IMR-90 (cell line): Measurements from ENCODE around the gene ITGAL. TPM values are rescaled to one million over a fixed set of nuclear protein-coding genes. Genes with fewer than 3 reads are reported as not detected.

Experiments used
- ATAC-seq: fragments of 200-7000 bp; cut with Tn5 transposase; 2 replicates; pipeline ENCODE4 v1.9.1; 2020; ENCODE audit warnings: low read depth, mild to moderate bottlenecking, moderate library complexity
- BruUV-seq: library from RNA; stranded (reverse); fragments of 400-500 nt; replicated peaks from 2 replicates; lab custom pipeline; 2021; lab: Mats Ljungman, UMichigan
- CTCF ChIA-PET: fragments of 300-600 bp; formaldehyde crosslinking; extraction: SDS; loops from one replicate; lab custom pipeline; 2021; ENCODE audit warnings: antibody characterized with exemption; lab: Yijun Ruan, JAX
- POLR2A ChIA-PET: fragments of 300-600 bp; sonication (Branson Sonifier 250); formaldehyde crosslinking; loops from one replicate; lab custom pipeline; 2022; ENCODE audit warnings: antibody characterized with exemption; ENCODE audit not compliant: unreplicated experiment; lab: Charles Lee
- DNase-seq: peaks from one replicate; pipeline ENCODE4 v3.0.0; 2013
- H2AFZ ChIP-seq: replicated peaks from 2 replicates; pipeline ENCODE3; 2013; ENCODE audit warnings: low read length, mild to moderate bottlenecking; ENCODE audit not compliant: poor library complexity
- H2AK5ac ChIP-seq: 2 replicates; pipeline ENCODE4 v1.6.1; 2013; ENCODE audit warnings: low read depth, low read length, inconsistent platforms
- H2AK9ac ChIP-seq: replicated peaks from 2 replicates; pipeline ENCODE3; 2013; ENCODE audit warnings: mild to moderate bottlenecking, low read depth, low read length, moderate library complexity; ENCODE audit not compliant: poor library complexity
- H2BK120ac ChIP-seq: 2 replicates; pipeline ENCODE4 v1.6.1; 2013; ENCODE audit warnings: low read depth, low read length, inconsistent platforms
- H2BK15ac ChIP-seq: 3 replicates; pipeline ENCODE4 v1.6.1; 2013; ENCODE audit warnings: low read depth, low read length, inconsistent platforms
- H2BK20ac ChIP-seq: 2 replicates; pipeline ENCODE4 v1.6.1; 2013; ENCODE audit warnings: low read depth, mild to moderate bottlenecking, inconsistent platforms, low read length, moderate library complexity
- H2BK5ac ChIP-seq: 2 replicates; pipeline ENCODE4 v1.6.1; 2013; ENCODE audit warnings: mild to moderate bottlenecking, low read depth, low read length, inconsistent platforms; ENCODE audit not compliant: poor library complexity, severe bottlenecking
- H3K14ac ChIP-seq: replicated peaks from 2 replicates; pipeline ENCODE4 v1.6.1; 2013; ENCODE audit warnings: low read depth, low read length, inconsistent platforms
- H3K18ac ChIP-seq: 2 replicates; pipeline ENCODE4 v1.6.1; 2013; ENCODE audit warnings: low read depth, low read length, control low read depth
- H3K23ac ChIP-seq: 2 replicates; pipeline ENCODE4 v1.6.1; 2013; ENCODE audit warnings: low read depth, low read length, inconsistent platforms
- H3K27ac ChIP-seq: 2 replicates; pipeline ENCODE4 v1.5.1; 2013; ENCODE audit warnings: mild to moderate bottlenecking, control low read depth, low read length; ENCODE audit not compliant: insufficient read depth
- H3K27me3 ChIP-seq: 2 replicates; pipeline ENCODE4 v1.6.1; 2013; ENCODE audit warnings: low read length; ENCODE audit not compliant: control insufficient read depth, insufficient read depth
- H3K36me3 ChIP-seq: 2 replicates; pipeline ENCODE4 v1.6.1; 2013; ENCODE audit warnings: low read length, mixed read lengths; ENCODE audit not compliant: control insufficient read depth, insufficient read depth
- H3K4ac ChIP-seq: 2 replicates; pipeline ENCODE4 v1.6.1; 2013; ENCODE audit warnings: low read depth, low read length, inconsistent platforms
- H3K4me1 ChIP-seq: 2 replicates; pipeline ENCODE4 v1.6.1; 2013; ENCODE audit warnings: low read length, mixed read lengths; ENCODE audit not compliant: control insufficient read depth, insufficient read depth
- H3K4me2 ChIP-seq: 2 replicates; pipeline ENCODE4 v1.6.1; 2013; ENCODE audit warnings: low read depth, mild to moderate bottlenecking, control low read depth, low read length, moderate library complexity
- H3K4me3 ChIP-seq: 2 replicates; pipeline ENCODE4 v1.5.1; 2013; ENCODE audit warnings: low read depth, mild to moderate bottlenecking, control low read depth, low read length, moderate library complexity; ENCODE audit not compliant: insufficient read depth
- H3K56ac ChIP-seq: 2 replicates; pipeline ENCODE4 v1.6.1; 2013; ENCODE audit warnings: low read length, inconsistent platforms; ENCODE audit not compliant: insufficient read depth; ENCODE audit errors: extremely low read depth
- H3K79me1 ChIP-seq, 2 experiments: 2 replicates each; pipeline ENCODE4 v1.6.1; 2013; ENCODE audit warnings: low read length in 2 of 2, inconsistent platforms in 1 of 2, low read depth in 1 of 2
- H3K9ac ChIP-seq: 2 replicates; pipeline ENCODE4 v1.6.1; 2013; ENCODE audit warnings: low read depth, low read length, control low read depth
- H3K9me1 ChIP-seq: 2 replicates; pipeline ENCODE4 v1.6.1; 2013; ENCODE audit warnings: low read length, inconsistent platforms; ENCODE audit not compliant: insufficient read depth
- H3K9me3 ChIP-seq: 2 replicates; pipeline ENCODE4 v1.6.1; 2013; ENCODE audit warnings: low read length; ENCODE audit not compliant: control insufficient read depth, insufficient read depth
- H4K20me1 ChIP-seq: 2 replicates; pipeline ENCODE4 v1.6.1; 2013; ENCODE audit warnings: low read length, inconsistent platforms; ENCODE audit not compliant: insufficient read depth
- H4K5ac ChIP-seq: 2 replicates; pipeline ENCODE4 v1.6.1; 2013; ENCODE audit warnings: mild to moderate bottlenecking, low read depth, low read length, control low read depth
- H4K8ac ChIP-seq, 2 experiments: 2 replicates each; pipeline ENCODE4 v1.6.1; 2013; ENCODE audit warnings: low read depth in 2 of 2, low read length in 2 of 2, control low read depth in 1 of 2, inconsistent platforms in 1 of 2
- H4K91ac ChIP-seq: 2 replicates; pipeline ENCODE4 v1.6.1; 2013; ENCODE audit warnings: low read depth, low read length, inconsistent platforms; ENCODE audit not compliant: insufficient read depth
- BHLHE40 ChIP-seq: fragments of 150-350 bp; IDR thresholded peaks from 2 replicates; pipeline ENCODE4 v1.6.1; 2016; ENCODE audit warnings: mild to moderate bottlenecking, low read depth, low read length
- CEBPB ChIP-seq: IDR thresholded peaks from 2 replicates; pipeline ENCODE4 v1.6.1; 2012; ENCODE audit warnings: low read depth, low read length, improper control_type of control experiment
- CHD1 ChIP-seq: IDR thresholded peaks from 2 replicates; pipeline ENCODE4 v1.6.1; 2012; ENCODE audit warnings: low read depth, low read length, improper control_type of control experiment
- CTCF ChIP-seq: conservative IDR thresholded peaks from 2 replicates; pipeline ENCODE4 v1.5.1; 2012; ENCODE audit warnings: mild to moderate bottlenecking, low read depth, low read length, improper control_type of control experiment
- ELK1 ChIP-seq: fragments of 150-350 bp; IDR thresholded peaks from 2 replicates; pipeline ENCODE4 v1.6.1; 2016; ENCODE audit warnings: low read depth, mild to moderate bottlenecking, low read length, moderate library complexity, borderline replicate concordance
- FOS ChIP-seq: fragments of 150-350 bp; IDR thresholded peaks from 2 replicates; pipeline ENCODE4 v1.6.1; 2016; ENCODE audit warnings: low read depth, low read length
- MAFK ChIP-seq: IDR thresholded peaks from 2 replicates; pipeline ENCODE4 v1.6.1; 2012; ENCODE audit warnings: low read depth, low read length, improper control_type of control experiment
- MAZ ChIP-seq: IDR thresholded peaks from 2 replicates; pipeline ENCODE4 v1.6.1; 2012; ENCODE audit warnings: low read depth, mild to moderate bottlenecking, low read length, improper control_type of control experiment, moderate library complexity, borderline replicate concordance
- MXI1 ChIP-seq: IDR thresholded peaks from 2 replicates; pipeline ENCODE4 v1.6.1; 2012; ENCODE audit warnings: low read depth, mild to moderate bottlenecking, low read length, moderate library complexity, borderline replicate concordance
- NFE2L2 ChIP-seq: fragments of 150-350 bp; IDR thresholded peaks from 2 replicates; pipeline ENCODE4 v1.6.1; 2016; ENCODE audit warnings: low read depth, mild to moderate bottlenecking, low read length
- POLR2A ChIP-seq: IDR thresholded peaks from 2 replicates; pipeline ENCODE4 v1.6.1; 2012; ENCODE audit warnings: mild to moderate bottlenecking, low read depth, low read length
- RAD21 ChIP-seq: IDR thresholded peaks from 2 replicates; pipeline ENCODE4 v1.6.1; 2012; ENCODE audit warnings: low read length, improper control_type of control experiment
- RCOR1 ChIP-seq: IDR thresholded peaks from 2 replicates; pipeline ENCODE4 v1.6.1; 2012; ENCODE audit warnings: mild to moderate bottlenecking, low read length, improper control_type of control experiment; ENCODE audit not compliant: insufficient replicate concordance
- RFX5 ChIP-seq: IDR thresholded peaks from 2 replicates; pipeline ENCODE4 v1.8.0; 2012; ENCODE audit warnings: low read depth, mild to moderate bottlenecking, low read length, moderate library complexity
- SMC3 ChIP-seq: fragments of 150-350 bp; IDR thresholded peaks from 2 replicates; pipeline ENCODE4 v1.6.1; 2016; ENCODE audit warnings: low read depth, mild to moderate bottlenecking, antibody characterized with exemption, low read length, moderate library complexity
- USF2 ChIP-seq: fragments of 150-350 bp; IDR thresholded peaks from 2 replicates; pipeline ENCODE4 v1.6.1; 2017; ENCODE audit warnings: mild to moderate bottlenecking, antibody characterized with exemption, low read length, low read depth
- WGBS, 2 experiments: methylation state at CpG; one replicate each; pipeline versions ENCODE4 v1.1.5 to v1.1.7; 2013; ENCODE audit warnings: missing lambda C conversion rate in 2 of 2; ENCODE audit not compliant: insufficient read length in 1 of 2; ENCODE audit errors: extremely low coverage in 2 of 2; 5-methylcytosine and 5-hydroxymethylcytosine counted together
- dilution Hi-C: fragments of 300-500 bp; cut with HindIII; formaldehyde crosslinking; loops from one replicate; pipeline ENCODE4 v1.14.3; 2018; ENCODE audit warnings: low sequenced_read_pairs; ENCODE audit not compliant: unreplicated experiment
- in situ Hi-C: fragments of 300-500 bp; cut with MboI; formaldehyde crosslinking; loops from 3 replicates; pipeline ENCODE4 v1.14.3; 2019; ENCODE audit warnings: low sequenced_read_pairs, inconsistent platforms, mixed read lengths
- intact Hi-C: fragments of 100-400 bp; cut with micrococcal nuclease; formaldehyde crosslinking; loops from 2 replicates; pipeline ENCODE4 v1.10.0; 2022
- polyA plus RNA-seq, 3 experiments: library from polyadenylated mRNA; depleted of rRNA; stranded (reverse); fragments of >200 nt; gene quantifications; 2 replicates each; pipeline ENCODE4 v1.2.3, GENCODE V29; 2012; ENCODE audit warnings: low replicate concordance in 1 of 3
- total RNA-seq: library from RNA; depleted of rRNA; stranded (reverse); fragments of >200 nt; gene quantifications from 2 replicates; pipeline ENCODE4 v1.2.3, GENCODE V29; 2012

The ITGAL gene
- total and polyA plus RNA-seq, 2 of the 4 experiments (the other 2 are of a cell fraction): not detected

GRCh38 chr16:30556125-30556473 is 83.6 kb downstream of the ITGAL start:
- Histone ChIP-seq H3K79me1 (peaks cover 16 to 43% of the 10 kb centered on the region in 2 experiments; a peak in 2 of 4 replicates), H2AFZ (no peak overlapping the region), H3K4me2 (no peak overlapping the region), H3K4ac (no peak overlapping the region), H3K56ac (no peak overlapping the region), H3K4me1 (no peaks in the 10 kb centered on the region), H4K20me1 (no peaks in the 10 kb centered on the region; the same call in 1 of the 2 replicates), H2AK5ac (no peak overlapping the region), H3K18ac (no peak overlapping the region), H2BK20ac (no peak overlapping the region), H2BK120ac (no peak overlapping the region), H3K9me3 (no peaks in the 10 kb centered on the region), H4K91ac (no peak overlapping the region), H3K27me3 (no peaks in the 10 kb centered on the region), H4K5ac (no peak overlapping the region), H3K9ac (no peak overlapping the region), H3K14ac (no peak overlapping the region), H3K36me3 (peaks cover 23% of the 10 kb centered on the region), H2AK9ac (no peak overlapping the region), H4K8ac (no peak overlapping the region), H2BK15ac (no peak overlapping the region), H3K4me3 (no peak overlapping the region), H3K23ac (no peak overlapping the region), H3K9me1 (peaks cover 4% of the 10 kb centered on the region; the same call in 1 of the 2 replicates), H2BK5ac (no peak overlapping the region), H3K27ac (no peak overlapping the region)
- DNase-seq (no peak), ATAC-seq (no peak)
- dilution Hi-C loops: no loop called here
- POLR2A ChIA-PET: no interaction called here
- TF ChIP-seq RFX5 (no peak), MAFK (no peak), RCOR1 (no peak), USF2 (no peak), NFE2L2 (no peak), CEBPB (no peak), BHLHE40 (no peak), SMC3 (no peak), FOS (no peak), ELK1 (no peak), MXI1 (no peak), POLR2A (no peak), RAD21 (no peak), CHD1 (no peak), CTCF (no peak), MAZ (no peak)
- intact Hi-C loops: no loop called here
- WGBS, 2 experiments: 75% methylated on average over 4 of the region's 10 CpGs; no CpG with 5 or more reads in 1 of the 2 experiments
- CTCF ChIA-PET: no interaction called here
- in situ Hi-C loops: no loop called here
- BruUV-seq: no TSS peak
